ENCODE measurements around the gene ANO6. TPM values are rescaled to one million over a fixed set of nuclear protein-coding genes. Genes with fewer than 3 reads are reported as not detected.

Gene ANO6
- total RNA-seq, 1 experiment from 2014 or later, result 59.3 TPM

GRCh38 chr12:45204757-45205156 lies 11.1 kb upstream of the ANO6 start:
- ChIA-PET POLR2A (ENCODE audit: low non-redundant PET) (no interaction called here), CTCF (no interaction called here)
- no peaks in the 10 kb centered on the region for H3K4me1 ChIP-seq (ENCODE audit: insufficient read depth, low read length, poor library complexity, severe bottlenecking)
- DNase-seq (ENCODE audit: low spot score), result no peak
- H3K36me3 ChIP-seq (ENCODE audit: insufficient read depth, low read length, poor library complexity, severe bottlenecking), result no peaks in the 10 kb centered on the region
- H3K27me3 ChIP-seq (replicated peaks; ENCODE audit: insufficient read depth, low read depth, low read length, poor library complexity), result no peaks in the 10 kb centered on the region
- no peak overlapping the region for H3K27ac ChIP-seq (ENCODE audit: low read depth, low read length, poor library complexity, severe bottlenecking)
- H3K4me3 ChIP-seq (ENCODE audit: low read depth, low read length, poor library complexity, severe bottlenecking), result no peak overlapping the region
- intact Hi-C loops (cut with micrococcal nuclease; ENCODE audit: unreplicated experiment), result no loop called here
- BruUV-seq (replicated peaks), result no TSS peak
- TF ChIP-seq CTCF (conservative IDR thresholded peaks at IDR 0.05; ENCODE audit: low read depth, low read length), result no peak
- TF ChIP-seq EZH2 (IDR thresholded peaks at IDR 0.05; ENCODE audit: borderline replicate concordance, low read depth, low read length, poor library complexity, severe bottlenecking), result no peak
- H3K9me3 ChIP-seq (ENCODE audit: low read depth, low read length, poor library complexity, severe bottlenecking), result no peaks in the 10 kb centered on the region

GRCh38 chr12:45205165-45205825 lies 10.6 kb upstream of the ANO6 start:
- Histone ChIP-seq H3K4me3 (ENCODE audit: low read depth, low read length, poor library complexity, severe bottlenecking) (no peak overlapping the region), H3K9me3 (ENCODE audit: low read depth, low read length, poor library complexity, severe bottlenecking) (no peaks in the 10 kb centered on the region), H3K4me1 (ENCODE audit: insufficient read depth, low read length, poor library complexity, severe bottlenecking) (no peaks in the 10 kb centered on the region), H3K27ac (ENCODE audit: low read depth, low read length, poor library complexity, severe bottlenecking) (no peak overlapping the region), H3K36me3 (ENCODE audit: insufficient read depth, low read length, poor library complexity, severe bottlenecking) (no peaks in the 10 kb centered on the region), H3K27me3 (replicated peaks; ENCODE audit: insufficient read depth, low read depth, low read length, poor library complexity) (no peaks in the 10 kb centered on the region)
- ChIA-PET POLR2A (ENCODE audit: low non-redundant PET) (no interaction called here), CTCF (no interaction called here)
- no peak for DNase-seq (ENCODE audit: low spot score)
- no TSS peak for BruUV-seq (replicated peaks)
- intact Hi-C loops (cut with micrococcal nuclease; ENCODE audit: unreplicated experiment), result no loop called here
- TF ChIP-seq EZH2 (IDR thresholded peaks at IDR 0.05; ENCODE audit: borderline replicate concordance, low read depth, low read length, poor library complexity, severe bottlenecking) (no peak), CTCF (conservative IDR thresholded peaks at IDR 0.05; ENCODE audit: low read depth, low read length) (no peak)

GRCh38 chr12:45208604-45209487 lies 7.0 kb upstream of the ANO6 start:
- BruUV-seq (replicated peaks), result no TSS peak
- ChIA-PET CTCF (no interaction called here), POLR2A (ENCODE audit: low non-redundant PET) (interaction anchor here (0.6 kb wide), 1 partner anchor 9 kb away, joined by 3 read pairs; no protein-coding TSS in a partner anchor)
- no peaks in the 10 kb centered on the region for H3K9me3 ChIP-seq (ENCODE audit: low read depth, low read length, poor library complexity, severe bottlenecking)
- no peak for DNase-seq (ENCODE audit: low spot score)
- no peaks in the 10 kb centered on the region for H3K4me1 ChIP-seq (ENCODE audit: insufficient read depth, low read length, poor library complexity, severe bottlenecking)
- H3K27ac ChIP-seq (ENCODE audit: low read depth, low read length, poor library complexity, severe bottlenecking), result no peak overlapping the region
- TF ChIP-seq EZH2 (IDR thresholded peaks at IDR 0.05; ENCODE audit: borderline replicate concordance, low read depth, low read length, poor library complexity, severe bottlenecking) (no peak), CTCF (conservative IDR thresholded peaks at IDR 0.05; ENCODE audit: low read depth, low read length) (no peak)
- H3K27me3 ChIP-seq (replicated peaks; ENCODE audit: insufficient read depth, low read depth, low read length, poor library complexity), result no peaks in the 10 kb centered on the region
- no peaks in the 10 kb centered on the region for H3K36me3 ChIP-seq (ENCODE audit: insufficient read depth, low read length, poor library complexity, severe bottlenecking)
- intact Hi-C loops (cut with micrococcal nuclease; ENCODE audit: unreplicated experiment), result no loop called here
- H3K4me3 ChIP-seq (ENCODE audit: low read depth, low read length, poor library complexity, severe bottlenecking), result no peak overlapping the region
